ENCODE results near the gene ERG28. TPM values are rescaled to one million over a fixed set of nuclear protein-coding genes. Genes with fewer than 3 reads are reported as not detected.

Gene ERG28
- total and polyA plus RNA-seq, 2 experiments from 2014 or later: 27.9 to 95.1 TPM

DNA sequence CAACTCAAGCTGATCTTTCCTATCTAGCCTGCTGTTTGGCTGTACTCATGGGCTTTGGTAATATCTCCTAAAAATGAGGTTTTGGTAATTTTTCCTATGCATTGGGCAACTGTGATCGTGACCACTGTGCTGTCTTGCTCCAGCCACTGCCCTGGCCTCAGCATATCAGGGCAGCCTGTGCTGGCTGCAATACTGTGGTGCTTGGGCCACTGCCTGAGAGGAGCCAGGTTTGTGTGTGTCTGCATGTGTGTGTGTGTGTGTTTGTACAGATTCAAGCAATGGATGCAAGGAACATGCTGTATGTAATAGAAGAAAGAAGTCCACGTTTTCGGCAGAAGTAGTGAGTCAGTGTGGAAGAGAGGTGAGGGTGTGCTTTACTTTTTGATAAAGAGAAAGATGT, 13.0 kb downstream of the ERG28 start:
- H3K36me3 Mint-ChIP-seq (ENCODE audit: low read depth): peaks cover 36% of the 10 kb centered on the region
- DNase-seq (ENCODE audit: low spot score) (no peak), ATAC-seq (no peak)
- H4K20me1 ChIP-seq (replicated peaks; ENCODE audit: insufficient read depth): 0 out of 2 replicates have a peak, but pooled peaks cover 4% of the 10 kb centered on the region
- TF ChIP-seq EZH2phosphoT487 (IDR thresholded peaks at IDR 0.05; ENCODE audit: unreplicated experiment) (no peak), STAT1 (IDR thresholded peaks at IDR 0.05; ENCODE audit: unreplicated experiment) (no peak), EZH2 (IDR thresholded peaks at IDR 0.05; ENCODE audit: low read depth, unreplicated experiment) (no peak), CREB1 (CRISPR knock-in tag; IDR thresholded peaks at IDR 0.05; ENCODE audit: low read depth) (no peak), POLR2AphosphoS5 (IDR thresholded peaks at IDR 0.05; ENCODE audit: low read depth) (no peak), ZNF331 (CRISPR knock-in tag; IDR thresholded peaks at IDR 0.05; ENCODE audit: low read depth) (no peak), ZNF114 (CRISPR knock-in tag; IDR thresholded peaks at IDR 0.05) (no peak)
- TF ChIP-seq, protein P1, sequence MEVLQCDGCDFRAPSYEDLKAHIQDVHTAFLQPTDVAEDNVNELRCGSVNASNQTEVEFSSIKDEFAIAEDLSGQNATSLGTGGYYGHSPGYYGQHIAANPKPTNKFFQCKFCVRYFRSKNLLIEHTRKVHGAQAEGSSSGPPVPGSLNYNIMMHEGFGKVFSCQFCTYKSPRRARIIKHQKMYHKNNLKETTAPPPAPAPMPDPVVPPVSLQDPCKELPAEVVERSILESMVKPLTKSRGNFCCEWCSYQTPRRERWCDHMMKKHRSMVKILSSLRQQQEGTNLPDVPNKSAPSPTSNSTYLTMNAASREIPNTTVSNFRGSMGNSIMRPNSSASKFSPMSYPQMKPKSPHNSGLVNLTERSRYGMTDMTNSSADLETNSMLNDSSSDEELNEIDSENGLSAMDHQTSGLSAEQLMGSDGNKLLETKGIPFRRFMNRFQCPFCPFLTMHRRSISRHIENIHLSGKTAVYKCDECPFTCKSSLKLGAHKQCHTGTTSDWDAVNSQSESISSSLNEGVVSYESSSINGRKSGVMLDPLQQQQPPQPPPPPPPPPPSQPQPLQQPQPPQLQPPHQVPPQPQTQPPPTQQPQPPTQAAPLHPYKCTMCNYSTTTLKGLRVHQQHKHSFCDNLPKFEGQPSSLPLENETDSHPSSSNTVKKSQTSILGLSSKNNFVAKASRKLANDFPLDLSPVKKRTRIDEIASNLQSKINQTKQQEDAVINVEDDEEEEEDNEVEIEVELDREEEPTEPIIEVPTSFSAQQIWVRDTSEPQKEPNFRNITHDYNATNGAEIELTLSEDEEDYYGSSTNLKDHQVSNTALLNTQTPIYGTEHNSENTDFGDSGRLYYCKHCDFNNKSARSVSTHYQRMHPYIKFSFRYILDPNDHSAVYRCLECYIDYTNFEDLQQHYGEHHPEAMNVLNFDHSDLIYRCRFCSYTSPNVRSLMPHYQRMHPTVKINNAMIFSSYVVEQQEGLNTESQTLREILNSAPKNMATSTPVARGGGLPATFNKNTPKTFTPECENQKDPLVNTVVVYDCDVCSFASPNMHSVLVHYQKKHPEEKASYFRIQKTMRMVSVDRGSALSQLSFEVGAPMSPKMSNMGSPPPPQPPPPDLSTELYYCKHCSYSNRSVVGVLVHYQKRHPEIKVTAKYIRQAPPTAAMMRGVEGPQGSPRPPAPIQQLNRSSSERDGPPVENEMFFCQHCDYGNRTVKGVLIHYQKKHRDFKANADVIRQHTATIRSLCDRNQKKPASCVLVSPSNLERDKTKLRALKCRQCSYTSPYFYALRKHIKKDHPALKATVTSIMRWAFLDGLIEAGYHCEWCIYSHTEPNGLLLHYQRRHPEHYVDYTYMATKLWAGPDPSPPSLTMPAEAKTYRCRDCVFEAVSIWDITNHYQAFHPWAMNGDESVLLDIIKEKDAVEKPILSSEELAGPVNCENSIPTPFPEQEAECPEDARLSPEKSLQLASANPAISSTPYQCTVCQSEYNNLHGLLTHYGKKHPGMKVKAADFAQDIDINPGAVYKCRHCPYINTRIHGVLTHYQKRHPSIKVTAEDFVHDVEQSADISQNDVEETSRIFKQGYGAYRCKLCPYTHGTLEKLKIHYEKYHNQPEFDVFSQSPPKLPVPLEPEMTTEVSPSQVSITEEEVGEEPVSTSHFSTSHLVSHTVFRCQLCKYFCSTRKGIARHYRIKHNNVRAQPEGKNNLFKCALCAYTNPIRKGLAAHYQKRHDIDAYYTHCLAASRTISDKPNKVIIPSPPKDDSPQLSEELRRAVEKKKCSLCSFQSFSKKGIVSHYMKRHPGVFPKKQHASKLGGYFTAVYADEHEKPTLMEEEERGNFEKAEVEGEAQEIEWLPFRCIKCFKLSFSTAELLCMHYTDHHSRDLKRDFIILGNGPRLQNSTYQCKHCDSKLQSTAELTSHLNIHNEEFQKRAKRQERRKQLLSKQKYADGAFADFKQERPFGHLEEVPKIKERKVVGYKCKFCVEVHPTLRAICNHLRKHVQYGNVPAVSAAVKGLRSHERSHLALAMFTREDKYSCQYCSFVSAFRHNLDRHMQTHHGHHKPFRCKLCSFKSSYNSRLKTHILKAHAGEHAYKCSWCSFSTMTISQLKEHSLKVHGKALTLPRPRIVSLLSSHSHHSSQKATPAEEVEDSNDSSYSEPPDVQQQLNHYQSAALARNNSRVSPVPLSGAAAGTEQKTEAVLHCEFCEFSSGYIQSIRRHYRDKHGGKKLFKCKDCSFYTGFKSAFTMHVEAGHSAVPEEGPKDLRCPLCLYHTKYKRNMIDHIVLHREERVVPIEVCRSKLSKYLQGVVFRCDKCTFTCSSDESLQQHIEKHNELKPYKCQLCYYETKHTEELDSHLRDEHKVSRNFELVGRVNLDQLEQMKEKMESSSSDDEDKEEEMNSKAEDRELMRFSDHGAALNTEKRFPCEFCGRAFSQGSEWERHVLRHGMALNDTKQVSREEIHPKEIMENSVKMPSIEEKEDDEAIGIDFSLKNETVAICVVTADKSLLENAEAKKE (CRISPR knock-in tag; IDR thresholded peaks at IDR 0.05): no peak
- TF ChIP-seq, protein P2, sequence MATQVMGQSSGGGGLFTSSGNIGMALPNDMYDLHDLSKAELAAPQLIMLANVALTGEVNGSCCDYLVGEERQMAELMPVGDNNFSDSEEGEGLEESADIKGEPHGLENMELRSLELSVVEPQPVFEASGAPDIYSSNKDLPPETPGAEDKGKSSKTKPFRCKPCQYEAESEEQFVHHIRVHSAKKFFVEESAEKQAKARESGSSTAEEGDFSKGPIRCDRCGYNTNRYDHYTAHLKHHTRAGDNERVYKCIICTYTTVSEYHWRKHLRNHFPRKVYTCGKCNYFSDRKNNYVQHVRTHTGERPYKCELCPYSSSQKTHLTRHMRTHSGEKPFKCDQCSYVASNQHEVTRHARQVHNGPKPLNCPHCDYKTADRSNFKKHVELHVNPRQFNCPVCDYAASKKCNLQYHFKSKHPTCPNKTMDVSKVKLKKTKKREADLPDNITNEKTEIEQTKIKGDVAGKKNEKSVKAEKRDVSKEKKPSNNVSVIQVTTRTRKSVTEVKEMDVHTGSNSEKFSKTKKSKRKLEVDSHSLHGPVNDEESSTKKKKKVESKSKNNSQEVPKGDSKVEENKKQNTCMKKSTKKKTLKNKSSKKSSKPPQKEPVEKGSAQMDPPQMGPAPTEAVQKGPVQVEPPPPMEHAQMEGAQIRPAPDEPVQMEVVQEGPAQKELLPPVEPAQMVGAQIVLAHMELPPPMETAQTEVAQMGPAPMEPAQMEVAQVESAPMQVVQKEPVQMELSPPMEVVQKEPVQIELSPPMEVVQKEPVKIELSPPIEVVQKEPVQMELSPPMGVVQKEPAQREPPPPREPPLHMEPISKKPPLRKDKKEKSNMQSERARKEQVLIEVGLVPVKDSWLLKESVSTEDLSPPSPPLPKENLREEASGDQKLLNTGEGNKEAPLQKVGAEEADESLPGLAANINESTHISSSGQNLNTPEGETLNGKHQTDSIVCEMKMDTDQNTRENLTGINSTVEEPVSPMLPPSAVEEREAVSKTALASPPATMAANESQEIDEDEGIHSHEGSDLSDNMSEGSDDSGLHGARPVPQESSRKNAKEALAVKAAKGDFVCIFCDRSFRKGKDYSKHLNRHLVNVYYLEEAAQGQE (IDR thresholded peaks at IDR 0.05; ENCODE audit: unreplicated experiment): no peak
- TF ChIP-seq, protein P3, sequence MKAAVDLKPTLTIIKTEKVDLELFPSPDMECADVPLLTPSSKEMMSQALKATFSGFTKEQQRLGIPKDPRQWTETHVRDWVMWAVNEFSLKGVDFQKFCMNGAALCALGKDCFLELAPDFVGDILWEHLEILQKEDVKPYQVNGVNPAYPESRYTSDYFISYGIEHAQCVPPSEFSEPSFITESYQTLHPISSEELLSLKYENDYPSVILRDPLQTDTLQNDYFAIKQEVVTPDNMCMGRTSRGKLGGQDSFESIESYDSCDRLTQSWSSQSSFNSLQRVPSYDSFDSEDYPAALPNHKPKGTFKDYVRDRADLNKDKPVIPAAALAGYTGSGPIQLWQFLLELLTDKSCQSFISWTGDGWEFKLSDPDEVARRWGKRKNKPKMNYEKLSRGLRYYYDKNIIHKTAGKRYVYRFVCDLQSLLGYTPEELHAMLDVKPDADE (IDR thresholded peaks at IDR 0.05): no peak
- no peaks in the 10 kb centered on the region for H3K4me1 ChIP-seq (ENCODE audit: insufficient read depth)
- no peaks in the 10 kb centered on the region for H3K27me3 ChIP-seq (ENCODE audit: insufficient read depth)
- no peaks in the 10 kb centered on the region for H3K4me1 Mint-ChIP-seq
- no peak overlapping the region for H3K4me3 Mint-ChIP-seq
- H3K9me2 ChIP-seq (ENCODE audit: insufficient read depth): no peaks in the 10 kb centered on the region
- no peak overlapping the region for H3K4me2 ChIP-seq
- H3K27ac ChIP-seq (ENCODE audit: low read depth): no peak overlapping the region
- no peak overlapping the region for H3K4me3 ChIP-seq
- no peak overlapping the region for H3K27ac Mint-ChIP-seq
- no peaks in the 10 kb centered on the region for H3K79me2 ChIP-seq (replicated peaks; ENCODE audit: insufficient read depth)
- peaks cover 26% of the 10 kb centered on the region for H3K36me3 ChIP-seq (ENCODE audit: insufficient read depth)
- no peaks in the 10 kb centered on the region; the same call in 1 of the 3 replicates for H3K9me3 Mint-ChIP-seq
- peaks cover 2% of the 10 kb centered on the region for H3K27me3 Mint-ChIP-seq (ENCODE audit: insufficient read depth, low read depth, poor library complexity)
- no peak overlapping the region for H2AFZ ChIP-seq
- no peaks in the 10 kb centered on the region for H3F3A ChIP-seq (replicated peaks; ENCODE audit: low read depth)

Data from GM23338 (cell line).